ENCODE data around the gene EHD2.

Gene EHD2

GRCh38 chr19:47730910-47731309 lies 17.7 kb downstream of the EHD2 start:
- DNase-seq (ENCODE audit: low spot score) (no peak), ATAC-seq (ENCODE audit: low read depth) (no peak)
- no peak for TF ChIP-seq CTCF (IDR thresholded peaks at IDR 0.05; ENCODE audit: poor library complexity, severe bottlenecking)
- H3K27ac ChIP-seq (ENCODE audit: poor library complexity, severe bottlenecking), result peak overlapping the region; percentile 97
- H3K9me3 ChIP-seq (ENCODE audit: severe bottlenecking), result no peaks in the 10 kb centered on the region
- H3K36me3 ChIP-seq (ENCODE audit: low read depth), result peaks cover 93% of the 10 kb centered on the region
- H3K27me3 ChIP-seq (ENCODE audit: insufficient read depth, poor library complexity, severe bottlenecking), result no peaks in the 10 kb centered on the region
- H3K4me1 ChIP-seq (ENCODE audit: insufficient read depth, poor library complexity, severe bottlenecking), result peaks cover 29% of the 10 kb centered on the region
- H3K4me3 ChIP-seq (ENCODE audit: severe bottlenecking), result no peak overlapping the region

GRCh38 chr19:47735131-47735530 lies 21.9 kb downstream of the EHD2 start:
- H3K27ac ChIP-seq (ENCODE audit: poor library complexity, severe bottlenecking), result no peak overlapping the region

GRCh38 chr19:47740866-47741519 lies 27.8 kb downstream of the EHD2 start:
- no peak overlapping the region for H3K27ac ChIP-seq (ENCODE audit: poor library complexity, severe bottlenecking)
- DNase-seq (ENCODE audit: low spot score) (no peak), ATAC-seq (ENCODE audit: low read depth) (no peak)
- peaks cover 19% of the 10 kb centered on the region for H3K4me1 ChIP-seq (ENCODE audit: insufficient read depth, poor library complexity, severe bottlenecking)
- H3K36me3 ChIP-seq (ENCODE audit: low read depth), result peaks cover 59% of the 10 kb centered on the region
- no peaks in the 10 kb centered on the region for H3K27me3 ChIP-seq (ENCODE audit: insufficient read depth, poor library complexity, severe bottlenecking)
- no peak overlapping the region for H3K4me3 ChIP-seq (ENCODE audit: severe bottlenecking)
- no peaks in the 10 kb centered on the region for H3K9me3 ChIP-seq (ENCODE audit: severe bottlenecking)
- no peak for TF ChIP-seq CTCF (IDR thresholded peaks at IDR 0.05; ENCODE audit: poor library complexity, severe bottlenecking)

More at GRCh38 chr19:47735131-47735530, 21.9 kb downstream of the EHD2 start:
- H3K4me3 ChIP-seq (ENCODE audit: severe bottlenecking), result no peak overlapping the region
- H3K27me3 ChIP-seq (ENCODE audit: insufficient read depth, poor library complexity, severe bottlenecking), result no peaks in the 10 kb centered on the region
- TF ChIP-seq CTCF (IDR thresholded peaks at IDR 0.05; ENCODE audit: poor library complexity, severe bottlenecking), result no peak
- DNase-seq (ENCODE audit: low spot score) (no peak), ATAC-seq (ENCODE audit: low read depth) (no peak)
- no peaks in the 10 kb centered on the region for H3K9me3 ChIP-seq (ENCODE audit: severe bottlenecking)
- peaks cover 93% of the 10 kb centered on the region for H3K36me3 ChIP-seq (ENCODE audit: low read depth)
- H3K4me1 ChIP-seq (ENCODE audit: insufficient read depth, poor library complexity, severe bottlenecking), result peaks cover 1% of the 10 kb centered on the region

GRCh38 chr19:47741544-47742140 lies 28.4 kb downstream of the EHD2 start:
- Histone ChIP-seq H3K36me3 (ENCODE audit: low read depth) (peaks cover 58% of the 10 kb centered on the region), H3K9me3 (ENCODE audit: severe bottlenecking) (no peaks in the 10 kb centered on the region), H3K4me3 (ENCODE audit: severe bottlenecking) (no peak overlapping the region), H3K27me3 (ENCODE audit: insufficient read depth, poor library complexity, severe bottlenecking) (no peaks in the 10 kb centered on the region), H3K4me1 (ENCODE audit: insufficient read depth, poor library complexity, severe bottlenecking) (peaks cover 26% of the 10 kb centered on the region), H3K27ac (ENCODE audit: poor library complexity, severe bottlenecking) (peak overlapping the region; percentile 86)
- TF ChIP-seq CTCF (IDR thresholded peaks at IDR 0.05; ENCODE audit: poor library complexity, severe bottlenecking), result no peak
- DNase-seq (ENCODE audit: low spot score), result no peak
- ATAC-seq (ENCODE audit: low read depth), result no peak

- no peaks in the 10 kb centered on the region for H3K27me3 ChIP-seq (ENCODE audit: insufficient read depth, poor library complexity, severe bottlenecking)
- no peak for ATAC-seq (ENCODE audit: low read depth)
- peaks cover 26% of the 10 kb centered on the region for H3K4me1 ChIP-seq (ENCODE audit: insufficient read depth, poor library complexity, severe bottlenecking)
- DNase-seq (ENCODE audit: low spot score), result no peak
- H3K27ac ChIP-seq (ENCODE audit: poor library complexity, severe bottlenecking), result peak overlapping the region; percentile 86
- no peaks in the 10 kb centered on the region for H3K9me3 ChIP-seq (ENCODE audit: severe bottlenecking)
- H3K4me3 ChIP-seq (ENCODE audit: severe bottlenecking), result no peak overlapping the region
- no peak for TF ChIP-seq CTCF (IDR thresholded peaks at IDR 0.05; ENCODE audit: poor library complexity, severe bottlenecking)
- H3K36me3 ChIP-seq (ENCODE audit: low read depth), result peaks cover 57% of the 10 kb centered on the region
These were observed 29.4 kb downstream of the EHD2 start for GRCh38 chr19:47742634-47743033.

Data from RWPE2 (cell line).